K562 (cell line): ENCODE data around the gene ANAPC10. TPM values are rescaled to one million over a fixed set of nuclear protein-coding genes. Genes with fewer than 3 reads are reported as not detected.

Source experiments
- CHD2 ChIP-seq: IDR thresholded peaks from 2 replicates; pipeline ENCODE4 v1.6.1; 2011; ENCODE audit warnings: low read depth, low read length
- KAT2B ChIP-seq: IDR thresholded peaks from one replicate; pipeline ENCODE4 v1.6.1; 2012; ENCODE audit warnings: low read depth, mild to moderate bottlenecking, control low read depth, inconsistent platforms, low read length, moderate library complexity
- NR2C1 ChIP-seq, 2 experiments: fragments of 450-650 bp; IDR thresholded peaks; 2 replicates each; pipeline ENCODE4 v1.6.1; 2017; ENCODE audit warnings: mild to moderate bottlenecking in 2 of 2, antibody characterized with exemption in 1 of 2, inconsistent platforms in 1 of 2, missing compliant biosample characterization in 1 of 2, missing genetic modification characterization in 1 of 2
- POLR2AphosphoS2 ChIP-seq: IDR thresholded peaks from 2 replicates; pipeline ENCODE4 v1.6.1; 2012; ENCODE audit warnings: low read length, improper control_type of control experiment
- RBM17 ChIP-seq: fragments of 200-400 bp; formaldehyde crosslinking; IDR thresholded peaks from 2 replicates; pipeline ENCODE4 v1.6.1; 2017; ENCODE audit warnings: low read depth, mild to moderate bottlenecking, low read length, borderline replicate concordance
- RFX5 ChIP-seq: IDR thresholded peaks from 2 replicates; pipeline ENCODE4 v1.6.1; 2011; ENCODE audit warnings: low read depth, mild to moderate bottlenecking, improper control_type of control experiment, low read length
- YY1 ChIP-seq, 3 experiments: IDR thresholded peaks; 2 replicates each; pipeline ENCODE4 v1.6.1; 2011; ENCODE audit warnings: low read length in 2 of 3, mild to moderate bottlenecking in 2 of 3, moderate library complexity in 2 of 3, borderline replicate concordance in 1 of 3, control low read depth in 1 of 3, low read depth in 1 of 3; ENCODE audit not compliant: insufficient read depth in 3 of 3, insufficient replicate concordance in 2 of 3, control insufficient read depth in 1 of 3, insufficient read length in 1 of 3; ENCODE audit errors: extremely low read depth in 1 of 3
- ZNF282 ChIP-seq: sonication (generic); formaldehyde crosslinking; IDR thresholded peaks from 2 replicates; pipeline ENCODE4 v1.8.1; 2023; ENCODE audit warnings: missing genetic modification reagents
- polyA plus RNA-seq, 8 experiments: library from polyadenylated mRNA; depleted of rRNA in 4 of 8; stranded (reverse) in 5 of 8; unstranded in 3 of 8; fragments of >200 nt; fragmentation: Nextera tagmentation in 2 of 8; fragmentation: Illumina TruSeq in 1 of 8; extraction: Ambion mirVana in 2 of 8; extraction: Trizol in 1 of 8; gene quantifications; 2 replicates each; pipeline versions ENCODE4 v1.2.1 to v1.2.3, GENCODE V29; 2011 to 2014; ENCODE audit warnings: inconsistent platforms in 1 of 8, missing spikeins in 1 of 8
- total RNA-seq, 7 experiments: library from RNA; depleted of rRNA in 6 of 7; stranded (reverse); fragments of >200 nt in 6 of 7; fragmentation: Illumina TruSeq in 2 of 7; extraction: Trizol in 2 of 7; gene quantifications; 2 replicates each; pipeline versions ENCODE4 v1.2.1 to v1.2.3, GENCODE V29; 2011 to 2021; ENCODE audit warnings: low replicate concordance in 1 of 7
- TF ChIP-seq, protein P1 (sequence below): fragments of 250-450 bp; sonication (Bioruptor Pico); IDR thresholded peaks from 2 replicates; pipeline ENCODE4 v1.6.1; 2021; ENCODE audit warnings: mild to moderate bottlenecking
- TF ChIP-seq, protein P2 (sequence below): fragments of 450-650 bp; IDR thresholded peaks from 2 replicates; pipeline ENCODE4 v1.6.1; 2018; ENCODE audit warnings: mild to moderate bottlenecking, low read depth; ENCODE audit not compliant: partially characterized antibody
- TF ChIP-seq, protein P3 (sequence below), 2 experiments: IDR thresholded peaks; 2 replicates each; pipeline ENCODE4 v1.6.1; 2011; ENCODE audit warnings: borderline replicate concordance in 1 of 2, control low read depth in 1 of 2, low read depth in 1 of 2, low read length in 1 of 2, mild to moderate bottlenecking in 1 of 2, mixed read lengths in 1 of 2, moderate library complexity in 1 of 2; ENCODE audit not compliant: insufficient read depth in 1 of 2, insufficient read length in 1 of 2, poor library complexity in 1 of 2, severe bottlenecking in 1 of 2; ENCODE audit errors: extremely low read depth in 1 of 2

The ANAPC10 gene
- total and polyA plus RNA-seq, 9 of the 15 experiments (the other 6 are each of a cell fraction or from before 2014, with no cell fraction given) = 31.0 to 96.2 (median 60.3) TPM

DNA sequence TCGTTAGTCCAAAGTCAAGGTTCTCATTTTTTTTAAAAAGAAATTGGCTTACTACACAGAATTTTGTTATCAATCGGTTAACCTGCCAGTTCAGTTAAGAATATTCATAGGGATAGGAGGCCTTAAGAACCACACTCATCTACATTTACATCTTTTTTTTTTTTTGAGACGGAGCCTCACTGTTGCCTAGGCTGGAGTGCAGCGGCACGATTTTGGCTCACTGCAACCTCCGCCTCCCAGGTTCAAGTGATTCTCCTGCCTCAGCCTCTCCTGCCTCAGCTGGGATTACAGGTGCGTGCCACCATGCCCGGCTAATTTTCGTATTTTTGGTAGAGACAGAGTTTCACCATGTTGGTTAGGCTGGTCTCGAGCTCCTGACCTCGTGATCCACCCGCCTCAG is 33.9 kb upstream of the ANAPC10 start (continued):
- TF ChIP-seq YY1 (IDR thresholded peaks at IDR 0.05; ENCODE audit: borderline replicate concordance in 1 of 3, control insufficient read depth in 1 of 3, extremely low read depth in 1 of 3, insufficient read depth in 3 of 3, insufficient read length in 1 of 3, insufficient replicate concordance in 2 of 3, low read depth in 1 of 3, low read length in 2 of 3) (no peak), ZNF282 (no peak), POLR2AphosphoS2 (no peak), KAT2B (no peak), RFX5 (no peak), NR2C1 (IDR thresholded peaks at IDR 0.05) (no peak), NR2C1 (tag; IDR thresholded peaks at IDR 0.05) (no peak), RBM17 (no peak), CHD2 (no peak)
- TF ChIP-seq, protein P1, sequence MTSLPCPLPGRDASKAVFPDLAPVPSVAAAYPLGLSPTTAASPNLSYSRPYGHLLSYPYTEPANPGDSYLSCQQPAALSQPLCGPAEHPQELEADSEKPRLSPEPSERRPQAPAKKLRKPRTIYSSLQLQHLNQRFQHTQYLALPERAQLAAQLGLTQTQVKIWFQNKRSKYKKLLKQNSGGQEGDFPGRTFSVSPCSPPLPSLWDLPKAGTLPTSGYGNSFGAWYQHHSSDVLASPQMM (CRISPR knock-in tag) = no peak
- TF ChIP-seq, protein P2, sequence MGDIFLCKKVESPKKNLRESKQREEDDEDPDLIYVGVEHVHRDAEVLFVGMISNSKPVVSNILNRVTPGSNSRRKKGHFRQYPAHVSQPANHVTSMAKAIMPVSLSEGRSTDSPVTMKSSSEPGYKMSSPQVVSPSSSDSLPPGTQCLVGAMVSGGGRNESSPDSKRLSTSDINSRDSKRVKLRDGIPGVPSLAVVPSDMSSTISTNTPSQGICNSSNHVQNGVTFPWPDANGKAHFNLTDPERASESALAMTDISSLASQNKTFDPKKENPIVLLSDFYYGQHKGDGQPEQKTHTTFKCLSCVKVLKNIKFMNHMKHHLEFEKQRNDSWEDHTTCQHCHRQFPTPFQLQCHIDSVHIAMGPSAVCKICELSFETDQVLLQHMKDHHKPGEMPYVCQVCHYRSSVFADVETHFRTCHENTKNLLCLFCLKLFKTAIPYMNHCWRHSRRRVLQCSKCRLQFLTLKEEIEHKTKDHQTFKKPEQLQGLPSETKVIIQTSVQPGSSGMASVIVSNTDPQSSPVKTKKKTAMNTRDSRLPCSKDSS = no peak
- TF ChIP-seq, protein P3, sequence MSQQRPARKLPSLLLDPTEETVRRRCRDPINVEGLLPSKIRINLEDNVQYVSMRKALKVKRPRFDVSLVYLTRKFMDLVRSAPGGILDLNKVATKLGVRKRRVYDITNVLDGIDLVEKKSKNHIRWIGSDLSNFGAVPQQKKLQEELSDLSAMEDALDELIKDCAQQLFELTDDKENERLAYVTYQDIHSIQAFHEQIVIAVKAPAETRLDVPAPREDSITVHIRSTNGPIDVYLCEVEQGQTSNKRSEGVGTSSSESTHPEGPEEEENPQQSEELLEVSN (IDR thresholded peaks at IDR 0.05; ENCODE audit: borderline replicate concordance in 1 of 2, extremely low read depth in 1 of 2, insufficient read depth in 1 of 2, insufficient read length in 1 of 2, low read depth in 1 of 2, low read length in 1 of 2, poor library complexity in 1 of 2, severe bottlenecking in 1 of 2) = no peak
